ENCODE data around the gene LETM1.

DNA sequence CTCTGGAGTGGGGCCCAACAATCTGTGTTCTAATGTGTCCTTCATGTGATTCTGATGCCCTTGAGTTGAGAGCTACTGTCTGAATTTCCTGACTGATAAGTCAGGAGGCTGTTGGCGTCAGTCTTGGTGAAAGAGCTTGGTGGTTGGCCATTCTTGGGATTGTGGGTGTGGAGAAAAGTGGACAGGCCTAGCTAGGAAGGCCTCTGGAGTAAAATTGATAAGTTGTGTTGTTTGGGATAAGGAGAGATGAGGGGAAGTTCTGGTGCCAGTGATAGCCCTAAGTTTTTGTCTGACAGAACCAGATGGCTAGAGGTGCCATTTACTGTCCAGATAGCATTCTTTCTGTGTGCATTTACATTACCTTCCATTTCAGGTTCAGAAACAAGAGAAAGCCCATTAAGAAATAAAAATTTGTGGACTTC lies 26.9 kb upstream of the LETM1 start:
- TF ChIP-seq, protein P1, sequence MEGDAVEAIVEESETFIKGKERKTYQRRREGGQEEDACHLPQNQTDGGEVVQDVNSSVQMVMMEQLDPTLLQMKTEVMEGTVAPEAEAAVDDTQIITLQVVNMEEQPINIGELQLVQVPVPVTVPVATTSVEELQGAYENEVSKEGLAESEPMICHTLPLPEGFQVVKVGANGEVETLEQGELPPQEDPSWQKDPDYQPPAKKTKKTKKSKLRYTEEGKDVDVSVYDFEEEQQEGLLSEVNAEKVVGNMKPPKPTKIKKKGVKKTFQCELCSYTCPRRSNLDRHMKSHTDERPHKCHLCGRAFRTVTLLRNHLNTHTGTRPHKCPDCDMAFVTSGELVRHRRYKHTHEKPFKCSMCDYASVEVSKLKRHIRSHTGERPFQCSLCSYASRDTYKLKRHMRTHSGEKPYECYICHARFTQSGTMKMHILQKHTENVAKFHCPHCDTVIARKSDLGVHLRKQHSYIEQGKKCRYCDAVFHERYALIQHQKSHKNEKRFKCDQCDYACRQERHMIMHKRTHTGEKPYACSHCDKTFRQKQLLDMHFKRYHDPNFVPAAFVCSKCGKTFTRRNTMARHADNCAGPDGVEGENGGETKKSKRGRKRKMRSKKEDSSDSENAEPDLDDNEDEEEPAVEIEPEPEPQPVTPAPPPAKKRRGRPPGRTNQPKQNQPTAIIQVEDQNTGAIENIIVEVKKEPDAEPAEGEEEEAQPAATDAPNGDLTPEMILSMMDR (conservative IDR thresholded peaks at IDR 0.05; ENCODE audit: low read depth, low read length): no peak
- no peak for TF ChIP-seq EZH2 (IDR thresholded peaks at IDR 0.05; ENCODE audit: borderline replicate concordance, low read depth, low read length, poor library complexity, severe bottlenecking)

Data from A673 (cell line).